Endothelial cell of umbilical vein (primary cell): ENCODE data around the gene MEX3C. TPM values are rescaled to one million over a fixed set of nuclear protein-coding genes. Genes with fewer than 3 reads are reported as not detected.

ENCODE experiments used
- BruUV-seq: library from RNA; stranded (reverse); fragments of 400-500 nt; replicated peaks from 2 replicates; lab custom pipeline; 2021; lab: Mats Ljungman, UMichigan
- CTCF ChIA-PET: fragments of 300-600, 350-600 bp; sonication (Branson Sonifier 250); formaldehyde crosslinking; loops from one replicate; lab custom pipeline; 2021; ENCODE audit warnings: antibody characterized with exemption, inconsistent platforms; lab: Charles Lee
- POLR2A ChIA-PET: fragments of 300-600, 350-600 bp; sonication (Branson Sonifier 250); formaldehyde crosslinking; loops from one replicate; lab custom pipeline; 2021; ENCODE audit warnings: antibody characterized with exemption, inconsistent platforms; lab: Charles Lee
- DNase-seq: peaks from one replicate; pipeline ENCODE4 v3.0.0-alpha.2; 2011; ENCODE audit warnings: low read depth, low spot score
- FAIRE-seq: peaks from 2 replicates; lab custom pipeline; 2011; peaks lifted over from hg19 to GRCh38; lab: Jason Lieb, UNC
- H2AFZ ChIP-seq: 2 replicates; pipeline ENCODE4 v1.6.0; 2012; ENCODE audit warnings: low read depth, low read length, control low read depth, inconsistent platforms
- H3K27ac ChIP-seq: 2 replicates; pipeline ENCODE4 v1.5.1; 2011; ENCODE audit warnings: low read depth, mild to moderate bottlenecking, control low read depth, low read length, moderate library complexity; ENCODE audit not compliant: insufficient read depth
- H3K27me3 ChIP-seq, 2 experiments: 2 replicates each; pipeline versions ENCODE4 v1.6.0 to v1.6.1; 2011; ENCODE audit warnings: low read length in 2 of 2, mixed read lengths in 1 of 2; ENCODE audit not compliant: control insufficient read depth in 2 of 2, insufficient read depth in 2 of 2
- H3K36me3 ChIP-seq, 2 experiments: 2 replicates in 1 of 2; 3 replicates in 1 of 2; pipeline ENCODE4 v1.5.1; 2011; ENCODE audit warnings: low read length in 2 of 2, mild to moderate bottlenecking in 1 of 2, moderate library complexity in 1 of 2; ENCODE audit not compliant: control insufficient read depth in 2 of 2, insufficient read depth in 2 of 2; ENCODE audit errors: extremely low read depth in 1 of 2
- H3K4me1 ChIP-seq: 3 replicates; pipeline ENCODE4 v1.5.1; 2011; ENCODE audit warnings: mild to moderate bottlenecking, low read length; ENCODE audit not compliant: control insufficient read depth, insufficient read depth; ENCODE audit errors: extremely low read depth
- H3K4me2 ChIP-seq: 2 replicates; pipeline ENCODE4 v1.6.1; 2011; ENCODE audit warnings: low read length, control low read depth, mixed read lengths; ENCODE audit not compliant: insufficient read depth
- H3K4me3 ChIP-seq, 3 experiments: fragments of 200-600 bp in 1 of 3; sonication (generic), shearing (Covaris generic) in 1 of 3; replicated peaks in 1 of 3; 2 replicates each; pipeline ENCODE4 v1.5.1; 2011 to 2016; ENCODE audit warnings: control low read depth in 3 of 3, low read length in 3 of 3, mild to moderate bottlenecking in 2 of 3, inconsistent platforms in 1 of 3, low read depth in 1 of 3, moderate library complexity in 1 of 3; ENCODE audit not compliant: insufficient read depth in 1 of 3
- H3K79me2 ChIP-seq: 2 replicates; pipeline ENCODE4 v1.6.0; 2012; ENCODE audit warnings: low read length, inconsistent platforms; ENCODE audit not compliant: control insufficient read depth, insufficient read depth
- H3K9ac ChIP-seq: replicated peaks from 2 replicates; pipeline ENCODE3; 2011; ENCODE audit warnings: low read length, control low read depth; ENCODE audit not compliant: insufficient read depth; ENCODE audit errors: extremely low read depth
- H3K9me1 ChIP-seq: replicated peaks from 3 replicates; pipeline ENCODE4 v1.6.0; 2011; ENCODE audit warnings: mild to moderate bottlenecking, low read length; ENCODE audit not compliant: control insufficient read depth, insufficient read depth; ENCODE audit errors: extremely low read depth
- H3K9me3 ChIP-seq: replicated peaks from 2 replicates; pipeline ENCODE4 v1.5.1; 2012; ENCODE audit warnings: low read length, inconsistent platforms; ENCODE audit not compliant: control insufficient read depth, insufficient read depth
- H4K20me1 ChIP-seq: replicated peaks from 2 replicates; pipeline ENCODE3; 2011; ENCODE audit warnings: mild to moderate bottlenecking, low read length; ENCODE audit not compliant: control insufficient read depth, insufficient read depth; ENCODE audit errors: extremely low read depth
- CTCF ChIP-seq, 2 donors: IDR thresholded peaks; 1 replicate in 1 of 2; 2 replicates in 1 of 2; pipeline ENCODE4 v1.5.1; 2011; ENCODE audit warnings: low read length in 2 of 2, mild to moderate bottlenecking in 2 of 2, moderate library complexity in 2 of 2, control low read depth in 1 of 2, inconsistent platforms in 1 of 2, low read depth in 1 of 2; ENCODE audit not compliant: insufficient read depth in 1 of 2; ENCODE audit errors: extremely low read depth in 1 of 2
- EZH2 ChIP-seq: IDR thresholded peaks from 2 replicates; pipeline ENCODE4 v1.6.1; 2012; ENCODE audit warnings: borderline replicate concordance, low read depth, mild to moderate bottlenecking, moderate library complexity, low read length, inconsistent platforms; ENCODE audit not compliant: severe bottlenecking
- FOS ChIP-seq: IDR thresholded peaks from 2 replicates; pipeline ENCODE4 v1.6.1; 2011; ENCODE audit warnings: mild to moderate bottlenecking, low read length, moderate library complexity, borderline replicate concordance; ENCODE audit not compliant: insufficient read depth
- GATA2 ChIP-seq: IDR thresholded peaks from 2 replicates; pipeline ENCODE4 v1.7.0; 2011; ENCODE audit warnings: low read depth, mild to moderate bottlenecking, moderate library complexity, mixed read lengths, low read length; ENCODE audit not compliant: insufficient read length, insufficient read depth
- JUN ChIP-seq: IDR thresholded peaks from 2 replicates; pipeline ENCODE4 v1.6.1; 2011; ENCODE audit warnings: borderline replicate concordance, low read depth; ENCODE audit not compliant: insufficient read length, insufficient read depth
- MAX ChIP-seq: IDR thresholded peaks from 2 replicates; pipeline ENCODE4 v1.6.1; 2011; ENCODE audit not compliant: insufficient read depth, insufficient read length
- MYC ChIP-seq: IDR thresholded peaks from one replicate; pipeline ENCODE4 v1.6.1; 2011; ENCODE audit warnings: mild to moderate bottlenecking, low read depth, low read length
- POLR2A ChIP-seq: IDR thresholded peaks from 2 replicates; pipeline ENCODE4 v1.6.1; 2012; ENCODE audit warnings: low read depth, mild to moderate bottlenecking, control low read depth, low read length
- POLR2AphosphoS5 ChIP-seq: IDR thresholded peaks from 2 replicates; pipeline ENCODE4 v1.6.1; 2012; ENCODE audit warnings: low read depth, mild to moderate bottlenecking, control low read depth, low read length, moderate library complexity; ENCODE audit not compliant: insufficient read depth
- dilution Hi-C: fragments of 300-500 bp; cut with MboI; formaldehyde crosslinking; loops from one replicate; pipeline ENCODE4 v1.15.0; 2019; ENCODE audit warnings: low sequenced_read_pairs; ENCODE audit not compliant: extremely low pct_ligation_motif_present
- intact Hi-C: fragments of 100-400 bp; cut with micrococcal nuclease; formaldehyde crosslinking; loops from one replicate; pipeline ENCODE4 v1.10.0; 2022
- polyA plus RNA-seq, 4 experiments: library from polyadenylated mRNA; depleted of rRNA in 3 of 4; stranded (reverse) in 3 of 4; unstranded in 1 of 4; fragments of >200 nt; gene quantifications; 2 replicates each; pipeline versions ENCODE4 v1.2.1 to v1.2.3, GENCODE V29; 2011 to 2012; ENCODE audit warnings: missing spikeins in 1 of 4
- total RNA-seq: library from RNA; stranded (reverse); gene quantifications from 2 replicates; pipeline ENCODE4 v1.2.3, GENCODE V29; 2021

MEX3C gene
- total and polyA plus RNA-seq, 2 donors (not counting 3 experiments of a cell fraction or from before 2014, with no cell fraction given) = 23.4 to 45.7 TPM

GRCh38 chr18:51164342-51164741, 33.1 kb downstream of the MEX3C start:
- CTCF ChIA-PET = interaction anchor here (0.9 kb wide), 1 partner anchor 18 kb away, joined by 3 read pairs; no protein-coding TSS in a partner anchor
- BruUV-seq = no TSS peak
- Histone ChIP-seq H3K79me2 (no peaks in the 10 kb centered on the region), H3K36me3 (no peaks in the 10 kb centered on the region), H3K9ac (no peak overlapping the region), H3K27me3 (no peaks in the 10 kb centered on the region), H3K9me1 (no peaks in the 10 kb centered on the region), H2AFZ (no peak overlapping the region), H3K27ac (no peak overlapping the region), H3K4me3 (no peak overlapping the region), H3K4me1 (no peaks in the 10 kb centered on the region), H3K9me3 (no peaks in the 10 kb centered on the region), H4K20me1 (no peaks in the 10 kb centered on the region), H3K4me2 (no peak overlapping the region)
- TF ChIP-seq JUN (no peak), CTCF (IDR thresholded peaks at IDR 0.05; ENCODE audit: extremely low read depth in 1 of 2, insufficient read depth in 1 of 2, low read depth in 1 of 2, low read length in 2 of 2) (no peak), GATA2 (no peak), MYC (no peak)
- FAIRE-seq (no peak), DNase-seq (no peak)
- intact Hi-C loops = no loop called here
- dilution Hi-C loops = no loop called here
- POLR2A ChIA-PET = no interaction called here

GRCh38 chr18:51163543-51163942, 33.9 kb downstream of the MEX3C start:
- H3K4me2 ChIP-seq = no peak overlapping the region
- H3K4me1 ChIP-seq = no peaks in the 10 kb centered on the region
- POLR2A ChIA-PET = no interaction called here
- CTCF ChIA-PET = interaction anchor here (0.9 kb wide), 1 partner anchor 19 kb away, joined by 3 read pairs; no protein-coding TSS in a partner anchor
- no peaks in the 10 kb centered on the region for H3K79me2 ChIP-seq
- TF ChIP-seq POLR2AphosphoS5 (no peak), JUN (no peak), MAX (no peak), FOS (no peak), GATA2 (no peak), CTCF (IDR thresholded peaks at IDR 0.05; ENCODE audit: extremely low read depth in 1 of 2, insufficient read depth in 1 of 2, low read depth in 1 of 2, low read length in 2 of 2) (no peak), EZH2 (no peak), POLR2A (no peak), MYC (no peak)
- intact Hi-C loops = no loop called here
- no peaks in the 10 kb centered on the region for H3K36me3 ChIP-seq
- no peak overlapping the region for H2AFZ ChIP-seq
- FAIRE-seq (no peak), DNase-seq (no peak)
- no peaks in the 10 kb centered on the region for H3K9me1 ChIP-seq
- no peak overlapping the region for H3K4me3 ChIP-seq
- BruUV-seq = no TSS peak
- H3K9ac ChIP-seq = no peak overlapping the region
- no peak overlapping the region for H3K27ac ChIP-seq
- H3K9me3 ChIP-seq = no peaks in the 10 kb centered on the region
- no peaks in the 10 kb centered on the region for H4K20me1 ChIP-seq
- no peaks in the 10 kb centered on the region for H3K27me3 ChIP-seq
- dilution Hi-C loops = no loop called here
